ENCODE data around the gene LPCAT2. TPM values are rescaled to one million over a fixed set of nuclear protein-coding genes. Genes with fewer than 3 reads are reported as not detected.

LPCAT2 gene
- total RNA-seq, 1 experiment from 2014 or later = 0.84 TPM

DNA sequence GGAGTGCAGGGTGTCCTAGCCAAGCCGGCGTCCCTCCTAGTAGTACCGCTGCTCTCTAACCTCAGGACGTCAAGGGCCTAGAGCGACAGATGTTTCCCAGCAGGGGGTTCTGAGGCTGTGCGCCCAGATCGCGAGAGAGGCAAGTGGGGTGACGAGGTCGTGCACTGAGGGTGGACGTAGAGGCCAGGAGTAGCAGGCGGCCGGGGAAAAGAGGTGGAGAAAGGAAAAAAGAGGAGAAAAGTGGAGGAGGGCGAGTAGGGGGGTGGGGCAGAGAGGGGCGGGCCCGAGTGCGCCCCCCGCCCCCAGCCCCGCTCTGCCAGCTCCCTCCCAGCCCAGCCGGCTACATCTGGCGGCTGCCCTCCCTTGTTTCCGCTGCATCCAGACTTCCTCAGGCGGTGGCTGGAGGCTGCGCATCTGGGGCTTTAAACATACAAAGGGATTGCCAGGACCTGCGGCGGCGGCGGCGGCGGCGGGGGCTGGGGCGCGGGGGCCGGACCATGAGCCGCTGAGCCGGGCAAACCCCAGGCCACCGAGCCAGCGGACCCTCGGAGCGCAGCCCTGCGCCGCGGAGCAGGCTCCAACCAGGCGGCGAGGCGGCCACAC is 29.9 kb upstream of the LPCAT2 start, which contains the start of gene MMP2:
MMP2 (plus strand) TSS at position 372 of the 603 bp plus-strand sequence. CDS start 282 bp downstream, outside the sequence.
- in situ Hi-C loops (cut with HindIII; ENCODE audit: low pct_unique_long_range_greater_than_20kb, low sequenced_read_pairs) = no loop called here
- no peak for DNase-seq (ENCODE audit: low read depth)

DNA sequence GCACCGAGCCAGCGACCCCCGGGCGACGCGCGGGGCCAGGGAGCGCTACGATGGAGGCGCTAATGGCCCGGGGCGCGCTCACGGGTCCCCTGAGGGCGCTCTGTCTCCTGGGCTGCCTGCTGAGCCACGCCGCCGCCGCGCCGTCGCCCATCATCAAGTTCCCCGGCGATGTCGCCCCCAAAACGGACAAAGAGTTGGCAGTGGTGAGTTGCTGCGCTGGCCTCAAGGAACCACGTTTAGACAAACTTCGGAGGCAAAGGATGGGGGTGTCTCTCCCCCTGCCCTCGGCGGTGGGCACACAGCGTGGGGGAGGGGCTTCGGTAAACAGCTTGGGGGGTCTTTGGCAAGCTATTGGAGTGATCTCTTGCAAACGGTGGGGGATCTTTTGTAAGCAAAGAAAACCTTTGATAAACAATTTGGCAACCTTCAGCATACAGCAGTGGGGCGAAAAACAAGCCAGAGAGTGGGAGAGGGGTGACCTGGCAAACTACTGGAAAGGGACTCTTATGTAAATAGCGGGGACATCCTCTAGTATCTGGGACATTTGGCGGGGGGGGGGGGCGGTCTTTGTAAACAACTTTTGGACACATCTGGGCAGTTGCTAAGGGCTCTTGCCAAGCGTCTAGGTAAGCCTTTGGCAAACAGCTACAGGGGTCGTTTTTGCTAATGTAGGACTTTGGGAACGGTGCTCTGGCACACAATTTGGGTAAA is 29.3 kb upstream of the LPCAT2 start:
- in situ Hi-C loops (cut with HindIII; ENCODE audit: low pct_unique_long_range_greater_than_20kb, low sequenced_read_pairs) = no loop called here
- no peak for DNase-seq (ENCODE audit: low read depth)

DNA sequence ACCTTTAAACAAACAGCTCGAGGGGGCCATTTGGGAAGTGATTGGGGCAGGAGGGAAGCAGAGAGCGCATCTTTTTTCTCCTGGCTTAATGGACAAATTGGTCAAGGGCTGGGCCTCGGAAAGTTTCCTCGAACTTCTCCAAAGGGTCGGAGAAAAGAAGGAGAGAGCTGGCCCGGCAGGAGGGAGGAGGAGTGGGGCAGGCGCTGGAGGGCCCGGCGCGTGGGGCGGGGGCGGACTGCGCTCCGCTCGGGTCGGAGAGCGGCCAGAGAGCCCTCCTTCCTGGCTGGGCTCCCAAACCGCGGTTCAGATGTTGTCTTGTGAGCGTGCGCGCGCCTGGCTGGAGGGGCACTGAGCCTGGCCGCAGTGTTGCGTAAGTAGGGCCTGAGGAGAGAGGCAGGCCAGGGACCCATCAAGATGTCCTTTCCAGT is 28.6 kb upstream of the LPCAT2 start:
- in situ Hi-C loops (cut with HindIII; ENCODE audit: low pct_unique_long_range_greater_than_20kb, low sequenced_read_pairs) = no loop called here
- DNase-seq (ENCODE audit: low read depth) = no peak

DNA sequence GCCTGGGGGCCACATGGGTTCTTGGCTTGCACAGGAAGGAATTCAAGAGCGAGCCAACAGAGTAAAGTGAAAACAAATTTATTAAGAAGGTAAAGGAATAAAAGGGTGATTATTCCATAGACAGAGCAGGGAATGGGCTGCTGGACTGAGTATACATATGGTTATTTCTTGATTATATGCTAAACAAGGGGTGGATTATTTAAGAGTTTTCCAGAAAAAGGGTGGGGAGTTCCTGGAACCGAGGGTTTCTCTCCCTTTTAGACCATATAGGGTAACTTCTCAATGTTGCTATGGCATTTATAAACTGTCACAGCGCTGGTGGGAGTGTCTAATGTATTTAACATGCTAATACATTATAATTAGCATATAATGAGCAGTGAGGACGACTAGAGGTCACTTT is 27.8 kb upstream of the LPCAT2 start:
- DNase-seq (ENCODE audit: low read depth) = no peak
- in situ Hi-C loops (cut with HindIII; ENCODE audit: low pct_unique_long_range_greater_than_20kb, low sequenced_read_pairs) = no loop called here

DNA sequence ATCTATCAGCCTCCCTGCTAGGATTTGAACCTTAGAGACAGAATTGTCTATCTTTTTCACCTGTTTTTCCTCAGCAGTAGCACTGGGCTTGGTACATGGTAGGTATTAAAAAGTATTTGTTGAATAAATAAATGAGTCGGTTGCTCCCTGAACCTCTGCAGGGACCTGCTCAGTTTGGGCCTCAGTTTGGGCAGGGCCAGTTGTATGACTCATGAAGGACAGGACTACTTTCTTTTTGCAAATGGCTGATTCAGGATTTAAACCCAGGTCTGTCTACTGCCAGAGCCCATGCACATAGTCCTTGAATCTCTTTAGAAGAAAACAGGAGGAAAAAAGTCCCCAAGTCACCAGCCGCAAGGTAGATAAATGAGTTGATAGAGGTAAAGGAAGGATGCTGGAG is 26.8 kb upstream of the LPCAT2 start:
- no peak for DNase-seq (ENCODE audit: low read depth)
- in situ Hi-C loops (cut with HindIII; ENCODE audit: low pct_unique_long_range_greater_than_20kb, low sequenced_read_pairs) = no loop called here

DNA sequence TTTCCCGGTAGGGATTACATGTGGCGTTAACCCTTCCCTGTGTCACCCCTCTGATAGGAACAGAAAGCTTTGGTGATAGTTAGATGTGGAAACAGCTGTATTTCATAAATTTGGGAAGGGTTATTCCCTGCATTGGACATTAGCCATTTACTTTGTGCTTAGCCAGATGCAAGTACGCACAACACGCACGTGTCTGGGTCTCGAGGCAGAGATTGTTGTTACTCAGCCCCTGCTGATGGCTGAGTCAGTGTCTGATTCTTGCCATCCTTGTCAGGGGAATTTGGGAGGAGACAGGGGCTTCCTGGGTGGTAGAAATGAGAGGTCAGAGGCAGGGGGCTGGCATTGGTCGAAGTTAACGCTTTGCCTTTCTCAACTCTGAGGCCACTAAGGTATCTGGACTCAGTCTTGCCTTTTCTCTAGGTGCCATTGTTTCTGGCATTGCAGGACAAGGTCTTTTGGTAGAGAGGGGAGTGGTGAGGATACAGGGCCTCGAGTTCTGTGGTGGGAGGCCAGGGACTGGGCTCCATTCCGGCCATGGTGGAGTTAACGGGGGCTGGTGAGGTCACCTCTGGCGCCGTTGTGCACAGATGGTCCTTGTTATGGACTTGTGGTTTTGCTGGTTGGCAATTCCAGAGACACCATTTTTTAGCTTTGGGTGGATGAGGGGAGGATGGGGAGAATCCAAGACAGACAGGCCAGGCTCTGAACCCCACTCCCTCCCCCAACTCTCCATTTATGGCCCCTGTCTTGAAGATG is 21.6 kb upstream of the LPCAT2 start:
- in situ Hi-C loops (cut with HindIII; ENCODE audit: low pct_unique_long_range_greater_than_20kb, low sequenced_read_pairs) = no loop called here
- DNase-seq (ENCODE audit: low read depth) = no peak

DNA sequence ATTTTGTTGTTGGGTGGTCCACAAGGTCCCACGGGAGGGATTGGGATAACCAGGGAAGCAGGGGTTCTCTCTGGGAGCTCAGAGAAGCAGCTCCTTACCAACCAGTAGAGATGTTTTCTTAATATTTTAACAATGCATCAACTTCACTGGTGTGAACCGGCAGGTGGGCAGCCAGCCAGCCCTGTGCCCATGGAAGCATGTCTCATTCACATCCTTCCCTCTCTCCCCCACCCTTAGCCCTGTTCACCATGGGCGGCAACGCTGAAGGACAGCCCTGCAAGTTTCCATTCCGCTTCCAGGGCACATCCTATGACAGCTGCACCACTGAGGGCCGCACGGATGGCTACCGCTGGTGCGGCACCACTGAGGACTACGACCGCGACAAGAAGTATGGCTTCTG is 20.6 kb upstream of the LPCAT2 start:
- no peak for DNase-seq (ENCODE audit: low read depth)
- in situ Hi-C loops (cut with HindIII; ENCODE audit: low pct_unique_long_range_greater_than_20kb, low sequenced_read_pairs) = no loop called here

DNA sequence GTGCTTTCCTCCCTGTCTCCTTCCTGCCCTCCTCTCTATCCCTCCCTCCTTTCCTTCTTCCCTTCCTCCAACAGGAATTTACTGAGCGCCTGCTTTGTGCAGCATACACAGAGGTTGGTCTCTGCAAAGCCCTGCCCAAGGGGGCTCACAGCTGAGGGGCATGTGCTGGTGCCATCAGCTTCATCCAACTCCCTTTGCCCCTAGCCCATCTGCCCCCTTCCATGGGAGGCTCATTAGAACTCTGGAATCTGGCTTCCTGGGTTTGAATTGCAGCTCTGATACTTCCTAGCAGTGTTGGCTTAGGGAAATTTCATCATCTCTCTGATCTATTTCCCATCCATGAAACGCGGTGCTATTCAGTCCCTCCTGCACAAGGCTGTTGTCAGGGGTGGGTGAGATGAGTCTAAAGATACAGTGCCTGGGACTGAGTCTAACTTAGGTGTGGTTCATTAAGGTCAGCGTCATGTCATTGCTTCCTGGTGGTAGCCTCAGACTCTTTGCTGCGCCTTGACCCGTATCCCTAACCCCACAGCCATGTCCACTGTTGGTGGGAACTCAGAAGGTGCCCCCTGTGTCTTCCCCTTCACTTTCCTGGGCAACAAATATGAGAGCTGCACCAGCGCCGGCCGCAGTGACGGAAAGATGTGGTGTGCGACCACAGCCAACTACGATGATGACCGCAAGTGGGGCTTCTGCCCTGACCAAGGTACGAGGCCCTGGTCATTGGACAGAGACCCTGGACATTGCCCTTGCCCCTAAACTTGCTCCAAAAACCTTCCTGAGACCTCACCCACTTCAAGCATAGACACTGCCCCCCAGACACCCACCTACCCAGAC is 19.5 kb upstream of the LPCAT2 start:
- in situ Hi-C loops (cut with HindIII; ENCODE audit: low pct_unique_long_range_greater_than_20kb, low sequenced_read_pairs) = no loop called here
- no peak for DNase-seq (ENCODE audit: low read depth)

DNA sequence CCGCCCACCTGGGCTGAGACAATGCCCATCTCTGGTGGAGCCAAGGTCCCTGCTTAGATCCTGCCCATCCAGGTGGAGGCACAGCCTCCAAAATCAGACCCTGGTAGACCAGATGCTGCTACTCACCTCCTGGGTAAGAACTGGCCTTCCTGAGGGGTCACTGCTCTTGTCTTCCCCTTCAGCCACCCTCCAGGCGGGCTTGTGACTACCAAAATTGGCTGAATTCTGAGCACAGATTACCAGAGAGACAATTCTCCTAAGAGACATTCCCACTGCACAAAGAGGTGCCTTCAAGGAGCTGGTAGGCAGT is 19.0 kb upstream of the LPCAT2 start:
- no peak for DNase-seq (ENCODE audit: low read depth)
- in situ Hi-C loops (cut with HindIII; ENCODE audit: low pct_unique_long_range_greater_than_20kb, low sequenced_read_pairs) = no loop called here

DNA sequence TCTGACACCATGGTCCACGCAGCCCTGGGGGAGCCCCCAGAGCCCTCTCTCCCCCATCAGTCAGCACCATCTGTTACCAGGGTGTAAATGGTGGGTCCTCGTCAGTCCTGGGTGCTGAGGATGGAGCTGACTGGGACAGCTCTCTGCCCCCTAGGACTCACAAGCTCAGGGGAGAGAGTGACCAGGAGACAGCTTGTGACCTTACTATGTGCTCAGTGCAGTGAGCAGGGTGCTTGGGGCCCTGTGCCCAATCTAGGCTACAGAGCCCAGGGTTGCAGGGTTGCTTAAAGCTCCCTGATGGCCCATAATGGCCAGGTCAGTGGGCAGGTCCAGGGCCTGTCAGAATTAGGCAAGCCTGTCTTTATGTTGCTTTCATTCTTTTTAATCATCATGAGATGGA is 18.6 kb upstream of the LPCAT2 start:
- in situ Hi-C loops (cut with HindIII; ENCODE audit: low pct_unique_long_range_greater_than_20kb, low sequenced_read_pairs) = no loop called here
- DNase-seq (ENCODE audit: low read depth) = no peak

DNA sequence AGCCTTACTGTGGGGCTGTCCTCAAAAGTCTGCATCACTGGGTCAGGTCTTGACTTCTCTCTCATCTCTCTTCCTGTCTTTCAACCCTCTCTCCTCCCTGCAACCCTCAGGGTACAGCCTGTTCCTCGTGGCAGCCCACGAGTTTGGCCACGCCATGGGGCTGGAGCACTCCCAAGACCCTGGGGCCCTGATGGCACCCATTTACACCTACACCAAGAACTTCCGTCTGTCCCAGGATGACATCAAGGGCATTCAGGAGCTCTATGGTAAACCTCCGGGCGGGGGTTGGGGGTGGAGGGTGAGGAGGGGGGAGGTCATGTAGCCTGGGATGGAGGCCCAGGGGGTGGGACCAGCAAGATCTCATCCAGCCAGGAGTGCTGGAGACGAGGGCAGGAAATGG is 17.2 kb upstream of the LPCAT2 start:
- in situ Hi-C loops (cut with HindIII; ENCODE audit: low pct_unique_long_range_greater_than_20kb, low sequenced_read_pairs) = no loop called here
- no peak for DNase-seq (ENCODE audit: low read depth)

DNA sequence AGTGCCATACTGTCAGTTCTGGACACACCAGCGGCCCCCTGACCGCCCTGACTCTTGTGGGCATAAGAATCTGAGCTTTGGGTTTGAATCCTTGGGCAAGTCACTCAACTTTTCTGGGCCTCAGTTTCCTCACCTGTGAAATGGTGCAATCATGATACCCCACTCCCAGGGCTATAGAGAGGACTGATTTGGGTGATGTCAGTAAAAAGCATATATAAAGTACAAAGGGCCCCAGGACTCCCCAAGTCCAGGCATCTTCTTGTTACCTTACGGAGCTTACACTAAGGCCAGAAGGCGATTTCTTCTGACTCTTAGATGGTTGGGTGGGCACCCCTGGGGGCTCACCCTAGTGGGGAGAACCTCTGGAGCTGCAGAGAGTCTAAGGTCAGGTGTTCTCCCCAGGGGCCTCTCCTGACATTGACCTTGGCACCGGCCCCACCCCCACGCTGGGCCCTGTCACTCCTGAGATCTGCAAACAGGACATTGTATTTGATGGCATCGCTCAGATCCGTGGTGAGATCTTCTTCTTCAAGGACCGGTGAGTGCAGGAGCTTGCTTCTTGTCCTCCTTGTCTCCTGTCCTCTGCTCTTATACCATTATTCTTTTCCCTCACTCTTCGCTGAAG is 16.0 kb upstream of the LPCAT2 start:
- DNase-seq (ENCODE audit: low read depth) = no peak
- in situ Hi-C loops (cut with HindIII; ENCODE audit: low pct_unique_long_range_greater_than_20kb, low sequenced_read_pairs) = no loop called here

DNA sequence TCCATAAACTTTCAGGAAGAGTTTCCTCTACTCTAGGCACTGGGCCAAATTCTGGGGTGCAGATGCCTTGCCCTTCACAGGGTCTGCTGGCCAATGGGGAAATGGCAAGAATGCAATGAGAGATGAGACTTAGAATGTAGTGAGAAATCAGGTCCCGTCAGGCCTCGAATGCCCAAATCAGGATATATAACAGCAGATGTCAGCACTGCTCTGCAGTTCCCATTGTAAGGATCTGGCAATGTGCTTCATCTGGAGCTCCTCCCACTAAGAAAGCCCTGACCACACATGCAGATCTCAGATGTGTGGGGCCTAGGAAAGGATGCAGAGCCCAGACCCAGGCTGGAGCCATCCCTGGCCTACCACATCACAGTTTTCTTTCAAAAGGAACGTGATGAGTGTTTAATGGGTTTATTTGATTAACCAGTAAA is 13.9 kb upstream of the LPCAT2 start:
- in situ Hi-C loops (cut with HindIII; ENCODE audit: low pct_unique_long_range_greater_than_20kb, low sequenced_read_pairs) = no loop called here
- DNase-seq (ENCODE audit: low read depth) = no peak

DNA sequence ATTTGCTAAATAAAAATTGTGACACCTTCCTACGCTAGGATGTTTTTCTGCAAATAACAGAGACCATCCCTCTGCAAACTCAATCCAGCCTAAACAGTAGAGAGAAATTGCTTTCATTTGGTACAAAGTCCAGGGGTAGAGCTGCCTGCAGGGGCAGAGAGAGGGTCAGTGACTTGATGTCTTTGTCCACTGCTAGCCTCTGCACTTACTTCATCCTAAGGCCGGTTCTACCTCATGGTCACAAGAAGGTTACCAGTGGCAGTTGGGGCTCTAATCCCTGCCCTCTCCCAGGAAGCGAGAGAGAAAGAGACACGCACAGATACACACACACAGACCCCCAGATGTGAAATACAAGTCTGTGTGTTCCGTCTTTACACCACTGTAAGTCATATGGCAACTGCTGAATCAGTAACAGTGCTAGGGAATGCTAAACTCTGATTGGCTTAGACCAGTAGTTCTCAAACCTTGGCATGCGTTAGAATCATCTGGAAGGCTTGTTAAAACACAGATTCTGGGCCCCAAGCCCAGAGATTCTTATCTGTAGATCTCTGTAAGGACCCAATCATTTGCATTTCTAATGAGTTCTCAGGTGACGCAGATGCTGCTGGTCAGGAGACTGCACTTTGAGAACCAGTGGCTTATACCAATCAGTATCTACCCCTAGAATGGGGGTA is 13.1 kb upstream of the LPCAT2 start:
- in situ Hi-C loops (cut with HindIII; ENCODE audit: low pct_unique_long_range_greater_than_20kb, low sequenced_read_pairs) = no loop called here
- DNase-seq (ENCODE audit: low read depth) = no peak

DNA sequence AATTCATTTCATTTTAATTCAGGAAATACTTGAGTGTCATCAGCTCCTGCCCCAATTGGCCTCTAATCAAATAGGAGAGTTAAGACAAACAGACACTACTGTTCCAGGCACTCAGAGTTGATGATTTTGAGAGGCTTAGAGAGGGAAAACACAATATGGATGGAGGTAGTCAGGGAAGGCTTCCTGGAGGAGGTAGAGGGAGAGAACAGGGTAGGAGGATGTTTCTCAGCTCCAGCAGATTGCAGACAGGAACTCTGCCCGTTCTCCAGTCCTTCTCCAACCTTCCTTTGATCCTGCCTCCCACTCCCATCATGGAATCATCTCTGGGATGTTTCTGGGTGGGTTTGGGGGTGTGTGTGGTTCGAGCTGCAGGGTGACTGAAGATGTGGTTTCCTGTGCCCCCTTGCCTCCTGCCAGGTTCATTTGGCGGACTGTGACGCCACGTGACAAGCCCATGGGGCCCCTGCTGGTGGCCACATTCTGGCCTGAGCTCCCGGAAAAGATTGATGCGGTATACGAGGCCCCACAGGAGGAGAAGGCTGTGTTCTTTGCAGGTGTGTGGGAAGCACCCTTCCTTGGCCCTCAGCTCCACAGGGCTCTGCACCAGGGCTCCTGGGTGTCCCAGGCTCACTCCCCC is 12.2 kb upstream of the LPCAT2 start:
- in situ Hi-C loops (cut with HindIII; ENCODE audit: low pct_unique_long_range_greater_than_20kb, low sequenced_read_pairs) = no loop called here
- no peak for DNase-seq (ENCODE audit: low read depth)

DNA sequence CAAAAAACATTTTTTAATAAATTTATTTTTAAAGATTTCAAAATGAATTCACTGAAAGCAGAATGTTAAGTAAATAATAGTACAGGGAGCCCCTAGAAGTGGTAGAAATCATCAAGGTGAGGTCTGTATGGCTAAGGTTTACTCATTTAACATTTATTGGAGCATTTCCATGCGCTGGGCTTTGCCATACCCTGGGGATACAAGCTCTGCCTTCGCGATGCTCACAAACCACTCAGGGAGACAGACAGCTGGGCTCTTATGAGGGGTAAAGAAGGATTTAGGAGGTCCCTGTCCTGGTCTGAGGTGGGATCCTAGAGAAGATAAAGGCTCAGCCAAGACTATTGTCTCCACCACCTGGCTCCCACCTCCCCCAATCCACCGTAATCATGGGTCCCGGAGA is 11.3 kb upstream of the LPCAT2 start:
- in situ Hi-C loops (cut with HindIII; ENCODE audit: low pct_unique_long_range_greater_than_20kb, low sequenced_read_pairs) = no loop called here
- DNase-seq (ENCODE audit: low read depth) = no peak

DNA sequence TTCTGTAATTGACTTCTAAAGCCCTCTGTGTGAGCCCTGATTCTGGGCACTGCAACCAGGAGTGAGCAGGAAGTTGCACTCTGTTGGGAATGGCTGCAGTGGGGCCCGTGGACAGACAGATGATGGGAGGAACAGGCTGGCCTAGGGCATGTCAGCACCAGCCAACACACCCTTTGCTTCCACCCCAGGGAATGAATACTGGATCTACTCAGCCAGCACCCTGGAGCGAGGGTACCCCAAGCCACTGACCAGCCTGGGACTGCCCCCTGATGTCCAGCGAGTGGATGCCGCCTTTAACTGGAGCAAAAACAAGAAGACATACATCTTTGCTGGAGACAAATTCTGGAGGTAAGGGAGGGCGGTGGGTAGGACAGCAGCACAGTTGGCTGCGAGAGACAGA is 10.8 kb upstream of the LPCAT2 start:
- no peak for DNase-seq (ENCODE audit: low read depth)
- in situ Hi-C loops (cut with HindIII; ENCODE audit: low pct_unique_long_range_greater_than_20kb, low sequenced_read_pairs) = no loop called here
